Measurements from ENCODE around the gene MMP17.

The MMP17 gene

GRCh38 chr12:131827961-131828534 is at the start of gene MMP17:
Gene MMP17 (plus strand): TSS chr12:131828393. CDS start chr12:131828495, 102 bp downstream.
- Mint-ChIP-seq H3K36me3 (ENCODE audit: low read depth) (no peaks in the 10 kb centered on the region), H3K4me1 (ENCODE audit: low read depth) (no peaks in the 10 kb centered on the region), H3K27me3 (ENCODE audit: low read depth) (peaks cover 42% of the 10 kb centered on the region), H3K27ac (no peak within 1 kb of the TSS), H3K4me3 (peak within 1 kb of the TSS; percentile 59), H3K9me3 (no peaks in the 10 kb centered on the region)

- no peaks in the 10 kb centered on the region for H3K9me3 Mint-ChIP-seq
- H3K4me3 Mint-ChIP-seq = no peak overlapping the region
- no peaks in the 10 kb centered on the region for H3K27me3 Mint-ChIP-seq (ENCODE audit: low read depth)
- peaks cover 22% of the 10 kb centered on the region for H3K36me3 Mint-ChIP-seq (ENCODE audit: low read depth)
- peaks cover 15% of the 10 kb centered on the region for H3K4me1 Mint-ChIP-seq (ENCODE audit: low read depth)
- H3K27ac Mint-ChIP-seq = no peak overlapping the region
Observed at GRCh38 chr12:131779027-131779426, 49.2 kb upstream of the MMP17 start.

GRCh38 chr12:131782061-131782460 is 46.1 kb upstream of the MMP17 start:
- Mint-ChIP-seq H3K27me3 (ENCODE audit: low read depth) (no peaks in the 10 kb centered on the region), H3K4me1 (ENCODE audit: low read depth) (peaks cover 1% of the 10 kb centered on the region), H3K9me3 (no peaks in the 10 kb centered on the region), H3K4me3 (no peak overlapping the region), H3K36me3 (ENCODE audit: low read depth) (peaks cover 27% of the 10 kb centered on the region), H3K27ac (no peak overlapping the region)

GRCh38 chr12:131783915-131784541 is 44.2 kb upstream of the MMP17 start:
- Mint-ChIP-seq H3K36me3 (ENCODE audit: low read depth) (peaks cover 19% of the 10 kb centered on the region), H3K4me3 (no peak overlapping the region), H3K27ac (no peak overlapping the region), H3K4me1 (ENCODE audit: low read depth) (peaks cover under 1% of the 10 kb centered on the region), H3K9me3 (no peaks in the 10 kb centered on the region), H3K27me3 (ENCODE audit: low read depth) (no peaks in the 10 kb centered on the region)

GRCh38 chr12:131784909-131785762 is 43.1 kb upstream of the MMP17 start:
- Mint-ChIP-seq H3K4me1 (ENCODE audit: low read depth) (no peaks in the 10 kb centered on the region), H3K36me3 (ENCODE audit: low read depth) (peaks cover 22% of the 10 kb centered on the region), H3K27me3 (ENCODE audit: low read depth) (no peaks in the 10 kb centered on the region), H3K9me3 (no peaks in the 10 kb centered on the region), H3K27ac (no peak overlapping the region), H3K4me3 (no peak overlapping the region)

GRCh38 chr12:131785763-131786330 is 42.3 kb upstream of the MMP17 start:
- Mint-ChIP-seq H3K9me3 (no peaks in the 10 kb centered on the region), H3K4me3 (no peak overlapping the region), H3K4me1 (ENCODE audit: low read depth) (no peaks in the 10 kb centered on the region), H3K36me3 (ENCODE audit: low read depth) (peaks cover 26% of the 10 kb centered on the region), H3K27ac (no peak overlapping the region), H3K27me3 (ENCODE audit: low read depth) (no peaks in the 10 kb centered on the region)

- H3K27ac Mint-ChIP-seq = no peak overlapping the region
Observed at GRCh38 chr12:131786331-131786730, 41.9 kb upstream of the MMP17 start.

GRCh38 chr12:131787143-131787660 is 41.0 kb upstream of the MMP17 start:
- Mint-ChIP-seq H3K9me3 (no peaks in the 10 kb centered on the region), H3K4me3 (no peak overlapping the region), H3K4me1 (ENCODE audit: low read depth) (no peaks in the 10 kb centered on the region), H3K36me3 (ENCODE audit: low read depth) (peaks cover 23% of the 10 kb centered on the region), H3K27ac (no peak overlapping the region), H3K27me3 (ENCODE audit: low read depth) (no peaks in the 10 kb centered on the region)

More at GRCh38 chr12:131786331-131786730, 41.9 kb upstream of the MMP17 start:
- no peaks in the 10 kb centered on the region for H3K4me1 Mint-ChIP-seq (ENCODE audit: low read depth)
- no peaks in the 10 kb centered on the region for H3K27me3 Mint-ChIP-seq (ENCODE audit: low read depth)
- peaks cover 26% of the 10 kb centered on the region for H3K36me3 Mint-ChIP-seq (ENCODE audit: low read depth)
- no peaks in the 10 kb centered on the region for H3K9me3 Mint-ChIP-seq
- no peak overlapping the region for H3K4me3 Mint-ChIP-seq

- Mint-ChIP-seq H3K4me1 (ENCODE audit: low read depth) (no peaks in the 10 kb centered on the region), H3K9me3 (no peaks in the 10 kb centered on the region), H3K27me3 (ENCODE audit: low read depth) (no peaks in the 10 kb centered on the region), H3K36me3 (ENCODE audit: low read depth) (peaks cover 22% of the 10 kb centered on the region), H3K27ac (no peak overlapping the region), H3K4me3 (no peak overlapping the region)
Observed at GRCh38 chr12:131788070-131788469, 40.1 kb upstream of the MMP17 start.

GRCh38 chr12:131789638-131790037 is 38.6 kb upstream of the MMP17 start:
- peaks cover 19% of the 10 kb centered on the region for H3K36me3 Mint-ChIP-seq (ENCODE audit: low read depth)

GRCh38 chr12:131793243-131794022 is 34.8 kb upstream of the MMP17 start:
- H3K36me3 Mint-ChIP-seq (ENCODE audit: low read depth) = peaks cover 16% of the 10 kb centered on the region
- no peaks in the 10 kb centered on the region for H3K9me3 Mint-ChIP-seq
- no peaks in the 10 kb centered on the region for H3K4me1 Mint-ChIP-seq (ENCODE audit: low read depth)
- H3K27ac Mint-ChIP-seq = no peak overlapping the region
- no peaks in the 10 kb centered on the region for H3K27me3 Mint-ChIP-seq (ENCODE audit: low read depth)
- H3K4me3 Mint-ChIP-seq = no peak overlapping the region

More at GRCh38 chr12:131789638-131790037, 38.6 kb upstream of the MMP17 start:
- H3K9me3 Mint-ChIP-seq = no peaks in the 10 kb centered on the region
- H3K4me1 Mint-ChIP-seq (ENCODE audit: low read depth) = no peaks in the 10 kb centered on the region
- no peaks in the 10 kb centered on the region for H3K27me3 Mint-ChIP-seq (ENCODE audit: low read depth)
- H3K27ac Mint-ChIP-seq = no peak overlapping the region
- no peak overlapping the region for H3K4me3 Mint-ChIP-seq

- Mint-ChIP-seq H3K27ac (no peak overlapping the region), H3K9me3 (no peaks in the 10 kb centered on the region), H3K36me3 (ENCODE audit: low read depth) (peaks cover 19% of the 10 kb centered on the region)
Observed at GRCh38 chr12:131794061-131794460, 34.1 kb upstream of the MMP17 start.

GRCh38 chr12:131794573-131794972 is 33.6 kb upstream of the MMP17 start:
- Mint-ChIP-seq H3K9me3 (no peaks in the 10 kb centered on the region), H3K36me3 (ENCODE audit: low read depth) (peaks cover 21% of the 10 kb centered on the region)

More at GRCh38 chr12:131794061-131794460, 34.1 kb upstream of the MMP17 start:
- no peak overlapping the region for H3K4me3 Mint-ChIP-seq
- no peaks in the 10 kb centered on the region for H3K4me1 Mint-ChIP-seq (ENCODE audit: low read depth)
- H3K27me3 Mint-ChIP-seq (ENCODE audit: low read depth) = no peaks in the 10 kb centered on the region

GRCh38 chr12:131795064-131795463 is 33.1 kb upstream of the MMP17 start:
- Mint-ChIP-seq H3K4me1 (ENCODE audit: low read depth) (no peaks in the 10 kb centered on the region), H3K9me3 (no peaks in the 10 kb centered on the region), H3K27ac (no peak overlapping the region), H3K36me3 (ENCODE audit: low read depth) (peaks cover 18% of the 10 kb centered on the region), H3K27me3 (ENCODE audit: low read depth) (no peaks in the 10 kb centered on the region), H3K4me3 (no peak overlapping the region)

More at GRCh38 chr12:131794573-131794972, 33.6 kb upstream of the MMP17 start:
- Mint-ChIP-seq H3K4me3 (no peak overlapping the region), H3K4me1 (ENCODE audit: low read depth) (no peaks in the 10 kb centered on the region), H3K27ac (no peak overlapping the region), H3K27me3 (ENCODE audit: low read depth) (no peaks in the 10 kb centered on the region)

Data from T-helper 1 cell treated with Interleukin-12 subunit alpha and Interleukin-12 subunit beta and Interleukin-4 antibody, amounts not matched to agents 30 μg/mL and 1 μg/mL, for 36 hours (primary cell).